Putamen (tissue), 1 donor: ENCODE measurements around the gene TLE3.
"Not testable (repeated sequence)": the region's sequence is repeated elsewhere in the genome, so short reads cannot be mapped to it uniquely, and the experiment has no call there.

Source experiments
- DNase-seq: peaks from one replicate; pipeline ENCODE4 v3.0.0-alpha.2; 2016; ENCODE audit warnings: low spot score

TLE3 gene

DNA sequence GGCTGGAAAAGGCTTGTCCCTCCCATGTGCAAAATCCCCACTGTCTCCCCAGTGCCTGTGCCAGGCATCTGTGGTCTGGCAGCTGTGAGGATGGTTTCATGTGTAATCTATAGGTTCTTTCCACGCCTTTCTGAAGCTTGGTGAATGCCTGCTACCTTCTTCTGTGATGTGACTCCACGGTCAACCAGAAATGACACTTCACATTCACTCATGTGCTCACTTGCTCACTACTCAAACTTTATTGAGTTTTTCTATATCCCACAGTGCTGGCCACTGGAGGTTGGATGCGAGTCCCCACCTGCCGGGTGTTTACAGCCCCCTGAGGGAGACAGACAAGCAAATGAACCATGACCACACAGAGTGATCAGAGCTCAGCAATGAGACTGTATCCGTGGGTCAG is 27.9 kb upstream of the TLE3 start:
- DNase-seq: no peak

DNA sequence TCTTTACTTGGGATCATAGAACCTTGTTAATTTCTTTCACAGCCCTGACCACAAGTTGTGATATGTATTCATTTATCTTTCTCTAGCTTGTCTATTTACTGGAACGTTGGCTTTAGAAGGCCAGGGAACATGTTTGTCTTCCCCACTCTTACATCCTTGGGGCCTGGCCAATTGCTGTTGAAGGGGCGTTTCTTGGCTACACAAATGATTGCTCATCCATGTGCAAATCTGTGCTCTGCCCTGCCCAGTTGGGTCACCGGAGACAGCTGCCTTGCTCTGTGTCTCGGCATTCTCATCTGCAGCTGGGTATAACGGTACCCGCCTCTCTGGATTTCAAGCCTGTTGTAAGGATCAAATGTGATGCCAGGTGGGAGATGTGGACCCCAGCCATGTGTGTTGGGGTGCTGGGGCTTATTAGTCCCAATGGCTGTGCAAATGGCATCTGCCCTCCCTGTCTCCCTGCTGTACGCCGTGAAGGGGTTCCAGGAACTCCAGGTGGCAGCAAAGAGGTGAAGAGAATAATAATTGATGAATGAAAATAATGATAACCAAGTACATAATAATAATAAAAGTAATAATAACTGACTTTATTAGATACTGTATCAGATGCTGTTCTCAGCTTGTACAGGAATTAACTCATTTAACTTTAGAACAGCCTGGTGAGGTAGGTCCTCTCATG is 24.0 kb upstream of the TLE3 start:
- DNase-seq: no peak

DNA sequence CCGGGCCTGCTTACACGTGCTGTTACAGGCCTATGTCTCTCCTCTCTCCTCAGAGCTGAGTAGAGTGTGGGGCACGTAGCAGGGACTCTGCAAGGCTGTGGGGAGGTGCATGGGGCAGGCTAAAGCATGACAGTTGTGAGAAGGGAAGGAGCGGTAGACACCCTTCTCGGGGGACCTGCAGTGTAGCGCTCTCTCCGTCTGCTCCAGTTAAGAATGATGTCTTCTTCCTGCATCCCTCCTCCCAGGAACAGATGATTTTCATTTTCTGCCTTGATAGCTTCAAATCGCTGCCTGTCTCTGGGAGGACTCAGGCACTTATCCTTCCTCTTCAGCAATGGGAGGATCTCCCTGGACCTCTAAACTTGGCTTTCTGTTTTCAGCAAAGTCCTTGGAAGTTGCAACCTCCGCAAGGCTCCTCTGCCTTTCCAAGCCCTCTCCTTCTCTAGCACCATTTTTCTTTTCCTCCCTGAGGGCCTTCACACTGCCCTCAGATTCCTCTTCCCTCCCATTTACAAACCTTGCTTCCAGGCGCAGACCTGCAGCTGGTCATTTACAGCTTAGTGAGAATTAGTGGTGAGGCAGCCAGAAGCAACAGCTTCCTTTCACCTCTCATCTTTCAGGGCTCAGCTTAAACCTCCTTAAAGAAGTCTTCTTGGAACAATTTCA is 23.4 kb upstream of the TLE3 start:
- DNase-seq: no peak

DNA sequence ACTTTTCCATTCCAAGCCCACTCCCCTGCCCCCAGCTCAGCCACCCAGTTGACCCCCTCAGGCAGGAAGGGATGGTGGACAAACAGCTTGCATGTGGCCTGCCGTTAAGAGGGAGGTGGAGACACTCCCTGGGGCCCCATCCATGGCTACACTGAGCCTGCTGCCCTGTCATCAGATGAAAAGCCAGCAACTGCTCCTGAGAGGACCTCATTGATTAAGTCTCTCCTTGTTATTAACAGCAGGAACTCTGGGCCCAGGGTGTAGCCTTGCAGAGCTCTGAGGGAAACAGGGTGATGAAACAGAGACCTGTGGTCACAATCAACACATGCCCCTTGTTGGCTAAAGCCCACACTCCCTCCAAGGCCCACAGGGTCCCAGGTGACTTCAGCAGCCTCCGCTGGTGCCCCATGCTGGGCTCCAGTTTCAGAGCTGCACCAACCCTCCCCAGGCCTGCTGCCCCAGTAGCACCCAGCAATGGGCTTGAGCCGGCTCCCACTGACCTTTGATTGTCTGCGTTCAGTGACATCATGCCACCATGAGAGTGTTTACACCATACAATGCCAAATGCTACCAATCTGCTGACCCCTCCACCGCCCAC is 22.3 kb upstream of the TLE3 start:
- DNase-seq: no peak

DNA sequence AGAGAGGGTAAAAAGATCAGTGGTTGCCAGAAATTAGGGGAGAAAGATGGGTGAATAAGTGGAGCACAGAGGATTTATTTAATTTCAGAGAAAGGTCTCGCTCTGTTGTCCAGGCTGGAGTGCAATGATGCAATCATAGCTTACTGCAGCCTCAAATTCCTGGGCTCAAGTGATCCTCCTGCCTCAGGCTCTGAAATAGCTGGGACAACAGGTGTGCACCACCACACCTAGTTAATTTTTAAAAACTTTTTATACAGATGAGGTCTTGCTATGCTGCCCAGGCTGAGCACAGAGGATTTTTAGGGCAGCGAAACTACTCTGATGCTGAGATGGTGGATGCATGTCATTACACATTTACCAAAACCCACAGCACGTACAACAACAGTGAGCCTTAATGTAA is 20.9 kb upstream of the TLE3 start:
- no peak for DNase-seq

DNA sequence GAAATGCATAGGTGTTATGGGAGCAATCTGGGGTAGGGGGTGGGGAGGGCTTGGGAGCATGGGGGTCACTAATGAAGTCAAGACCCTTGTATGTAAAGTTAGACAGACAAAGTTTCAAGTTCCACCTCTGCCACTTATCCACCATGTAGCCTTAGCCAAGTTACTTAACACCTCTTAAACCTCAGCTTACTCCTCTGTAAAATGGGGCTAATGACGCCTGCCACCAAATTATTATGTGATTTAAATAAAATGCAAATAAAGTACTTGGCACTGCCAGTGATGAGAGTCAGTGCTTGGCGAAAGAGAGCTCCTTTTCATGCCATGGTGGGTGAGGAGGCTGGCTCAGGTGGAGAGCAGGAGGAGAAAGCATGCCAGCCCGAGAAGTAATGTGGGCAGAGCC is 18.6 kb upstream of the TLE3 start:
- no peak for DNase-seq

DNA sequence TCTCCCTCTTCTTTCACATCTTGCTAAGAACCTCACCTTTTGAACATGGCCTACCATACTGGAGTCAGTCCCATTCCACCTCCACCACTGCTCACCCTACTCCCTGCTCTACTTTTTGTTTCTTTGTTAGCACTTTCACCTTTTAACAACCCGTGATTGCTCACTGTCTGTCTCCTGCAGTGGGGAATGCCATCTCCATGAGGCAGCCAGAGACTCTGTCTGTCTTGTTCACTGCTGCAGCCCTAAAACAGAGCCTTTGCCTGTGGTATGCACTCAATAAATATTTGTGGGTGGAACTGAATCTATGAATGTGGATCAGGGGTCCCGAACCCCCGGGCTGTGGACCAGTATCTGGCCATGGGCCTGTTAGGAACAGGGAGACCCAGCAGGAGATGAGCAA is 16.5 kb upstream of the TLE3 start:
- DNase-seq: no peak

DNA sequence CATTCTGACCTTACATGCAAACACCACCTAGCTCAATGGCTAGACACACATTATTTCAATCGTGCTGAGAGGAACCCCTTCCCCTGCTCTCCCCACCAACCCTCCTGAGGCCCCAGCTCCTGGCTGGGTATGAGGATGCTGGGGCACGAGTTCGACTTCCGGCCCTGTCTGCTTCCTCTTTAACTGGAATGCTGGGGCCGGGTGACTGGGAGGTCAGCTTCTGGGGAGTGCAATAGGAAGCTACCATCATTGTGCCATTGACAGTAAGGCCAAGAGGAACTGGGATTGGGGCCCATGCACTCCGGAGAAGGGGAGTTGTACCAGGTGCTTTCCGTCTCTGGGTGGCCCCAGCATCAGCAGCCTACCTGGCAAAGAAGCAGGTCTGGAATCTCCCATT is 15.6 kb upstream of the TLE3 start:
- no peak for DNase-seq

DNA sequence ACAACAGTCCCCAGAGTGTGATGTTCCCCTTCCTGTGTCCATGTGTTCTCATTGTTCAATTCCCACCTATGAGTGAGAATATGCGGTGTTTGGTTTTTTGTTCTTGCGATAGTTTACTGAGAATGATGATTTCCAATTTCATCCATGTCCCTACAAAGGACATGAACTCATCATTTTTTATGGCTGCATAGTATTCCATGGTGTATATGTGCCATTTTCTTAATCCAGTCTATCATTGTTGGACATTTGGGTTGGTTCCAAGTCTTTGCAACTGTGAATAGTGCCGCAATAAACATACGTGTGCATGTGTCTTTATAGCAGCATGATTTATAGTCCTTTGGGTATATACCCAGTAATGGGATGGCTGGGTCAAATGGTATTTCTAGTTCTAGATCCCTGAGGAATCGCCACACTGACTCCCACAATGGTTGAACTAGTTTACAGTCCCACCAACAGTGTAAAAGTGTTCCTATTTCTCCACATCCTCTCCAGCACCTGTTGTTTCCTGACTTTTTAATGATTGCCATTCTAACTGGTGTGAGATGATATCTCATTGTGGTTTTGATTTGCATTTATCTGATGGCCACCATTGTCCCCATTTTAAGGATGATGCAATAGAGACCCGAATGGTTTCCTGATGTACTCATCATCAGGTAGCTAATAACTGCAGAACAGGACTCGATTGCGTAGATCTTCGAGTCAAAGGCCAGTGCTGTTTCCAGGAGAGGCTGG is 15.0 kb upstream of the TLE3 start:
- not testable (repeated sequence) for DNase-seq

DNA sequence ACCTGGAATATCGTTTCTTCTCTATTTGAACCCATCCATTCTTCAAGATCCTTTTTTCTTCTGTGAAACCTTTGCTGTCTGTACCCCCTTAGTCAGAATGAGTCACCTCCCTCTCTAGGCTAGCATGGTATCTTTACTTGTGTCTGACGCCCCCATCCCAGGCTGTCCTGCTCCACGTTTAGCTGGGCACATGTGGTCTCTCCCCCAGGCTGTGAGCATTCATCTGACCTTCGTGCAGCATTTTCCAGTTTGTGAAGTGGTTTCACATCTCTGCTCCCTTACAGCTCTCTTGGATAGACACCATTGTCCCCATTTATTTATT is 14.3 kb upstream of the TLE3 start:
- DNase-seq: no peak

DNA sequence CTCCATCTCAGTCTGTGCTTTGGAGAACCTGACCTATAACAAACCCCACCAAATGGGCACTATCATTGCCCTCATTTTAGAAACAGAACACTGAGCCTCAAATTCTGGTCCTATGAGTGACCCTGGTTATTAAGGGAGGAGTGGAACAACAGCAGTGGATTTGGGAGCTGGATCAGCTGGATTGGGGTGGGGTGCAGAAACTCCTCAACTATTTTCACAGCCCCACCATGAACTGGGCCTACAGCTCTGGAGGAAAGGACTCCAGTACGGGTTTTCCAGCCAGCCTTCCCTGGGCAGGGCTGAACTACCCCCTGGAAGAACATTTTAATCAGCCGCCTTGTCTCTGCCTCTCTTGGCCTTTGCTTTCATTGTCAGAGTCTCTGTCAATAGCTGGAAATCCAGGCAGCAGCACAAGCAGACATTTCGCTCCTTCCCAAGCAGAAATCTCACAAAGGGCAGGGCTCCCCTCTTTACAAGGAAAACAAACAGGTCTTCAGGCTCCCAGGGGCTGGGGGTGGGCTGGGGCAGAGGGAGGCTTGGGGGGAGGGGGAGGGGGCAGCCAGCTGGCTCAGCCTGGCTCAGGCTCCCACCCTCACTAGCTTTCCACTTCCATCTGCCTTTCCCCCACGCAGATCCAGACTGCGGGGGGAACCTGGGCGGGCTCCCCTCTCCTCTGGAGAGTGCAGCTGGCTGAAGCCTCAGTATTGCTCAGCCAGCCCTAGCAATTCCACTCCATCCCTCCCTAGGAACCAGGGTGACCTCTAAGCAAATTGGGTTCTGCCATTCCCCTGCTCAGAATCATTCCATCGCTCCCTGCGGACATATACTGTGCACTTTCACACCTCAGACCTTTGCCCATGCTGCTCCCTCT is 13.7 kb upstream of the TLE3 start:
- DNase-seq: peak; percentile 81

DNA sequence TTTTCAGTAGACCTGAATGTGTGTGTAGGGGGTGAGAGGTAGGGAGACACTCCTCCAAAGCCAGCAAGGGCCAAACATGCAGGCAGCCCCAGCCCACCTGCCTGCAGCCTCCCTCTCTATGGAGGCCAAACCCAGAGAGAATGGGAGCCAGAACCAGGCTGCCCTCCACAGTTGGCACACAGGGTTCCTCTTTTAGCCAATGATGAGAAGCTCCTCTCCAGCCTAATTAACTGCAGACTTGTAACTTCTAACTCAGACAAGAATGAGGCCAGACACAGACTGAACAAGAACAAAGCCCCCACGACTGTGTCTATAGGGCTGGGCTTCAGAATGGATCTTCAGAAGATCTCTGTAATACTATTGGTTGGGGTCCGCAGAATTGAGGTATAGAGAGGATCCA is 12.3 kb upstream of the TLE3 start:
- no peak for DNase-seq

DNA sequence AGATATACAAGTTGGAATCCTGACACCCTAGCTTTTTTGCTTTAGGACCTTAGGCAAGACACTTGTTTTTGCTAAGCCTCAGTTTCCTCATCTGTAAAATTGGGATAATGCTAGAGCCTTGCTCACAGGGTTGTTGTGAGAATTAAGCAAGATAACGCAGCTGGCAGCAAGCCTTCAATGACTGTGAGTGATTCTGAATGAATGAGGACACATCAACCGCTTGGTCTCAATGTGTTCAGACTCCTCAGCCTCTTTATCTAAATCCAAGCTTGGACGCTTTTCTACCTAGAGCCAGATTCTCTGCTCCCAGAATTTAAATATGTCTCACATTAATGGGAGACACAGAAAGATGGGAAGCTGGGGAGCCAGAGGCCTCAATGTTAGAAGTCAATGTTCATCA is 11.8 kb upstream of the TLE3 start:
- DNase-seq: no peak

DNA sequence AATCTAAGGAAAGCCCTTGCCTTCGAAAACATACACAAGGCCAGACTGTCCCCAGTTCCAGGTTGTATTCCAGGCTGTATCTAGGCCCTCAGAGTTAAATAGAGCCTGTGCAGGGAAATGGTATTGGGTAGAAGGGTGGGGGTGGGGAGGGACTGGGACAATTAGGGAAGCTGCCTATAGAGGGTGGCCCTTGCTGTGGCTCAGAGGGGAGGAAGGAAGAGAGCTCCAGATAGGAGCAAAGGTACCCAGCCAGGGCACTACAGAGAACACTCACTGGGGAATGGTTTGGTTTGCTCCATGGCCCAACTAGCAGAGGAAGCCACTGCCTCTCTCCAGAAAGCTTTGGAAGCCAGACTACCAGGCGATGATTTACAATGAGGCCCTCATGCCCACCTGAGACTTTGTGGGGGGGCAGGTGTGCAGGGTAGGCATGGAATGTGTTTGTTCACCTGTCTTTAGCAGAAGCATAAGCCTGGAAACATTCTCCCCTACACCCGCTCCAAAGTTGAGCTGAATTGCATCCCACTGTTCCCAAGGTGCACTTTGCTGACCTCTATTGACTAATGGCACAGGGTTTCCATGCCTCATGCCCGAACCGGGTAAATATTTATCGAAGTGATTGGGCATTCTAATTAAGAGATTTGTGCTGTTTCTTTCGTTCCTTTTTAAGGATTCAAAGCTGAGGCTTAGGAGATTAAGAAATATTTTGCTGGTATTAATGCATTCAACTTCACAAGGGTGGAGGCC is 6.3 kb upstream of the TLE3 start:
- no peak for DNase-seq

DNA sequence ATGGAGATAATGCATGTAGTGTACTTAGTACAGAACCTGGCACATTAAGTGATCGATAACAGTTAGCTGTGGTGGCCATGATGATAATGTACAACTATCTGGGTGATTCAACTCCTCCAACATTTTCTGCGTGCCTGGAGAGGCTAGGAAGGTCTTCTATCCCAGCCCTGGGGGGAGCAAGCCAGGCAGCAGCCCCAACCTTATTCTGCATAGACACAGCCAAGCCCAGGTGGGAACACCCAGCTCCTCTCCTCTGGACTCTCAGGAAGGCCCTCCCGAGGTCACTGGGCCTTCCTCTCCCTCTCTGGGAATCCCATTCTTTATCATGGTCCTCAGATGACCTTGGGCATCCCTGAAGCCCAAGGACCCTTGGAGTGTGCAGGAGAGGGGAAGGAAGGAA is 5.1 kb upstream of the TLE3 start:
- no peak for DNase-seq

DNA sequence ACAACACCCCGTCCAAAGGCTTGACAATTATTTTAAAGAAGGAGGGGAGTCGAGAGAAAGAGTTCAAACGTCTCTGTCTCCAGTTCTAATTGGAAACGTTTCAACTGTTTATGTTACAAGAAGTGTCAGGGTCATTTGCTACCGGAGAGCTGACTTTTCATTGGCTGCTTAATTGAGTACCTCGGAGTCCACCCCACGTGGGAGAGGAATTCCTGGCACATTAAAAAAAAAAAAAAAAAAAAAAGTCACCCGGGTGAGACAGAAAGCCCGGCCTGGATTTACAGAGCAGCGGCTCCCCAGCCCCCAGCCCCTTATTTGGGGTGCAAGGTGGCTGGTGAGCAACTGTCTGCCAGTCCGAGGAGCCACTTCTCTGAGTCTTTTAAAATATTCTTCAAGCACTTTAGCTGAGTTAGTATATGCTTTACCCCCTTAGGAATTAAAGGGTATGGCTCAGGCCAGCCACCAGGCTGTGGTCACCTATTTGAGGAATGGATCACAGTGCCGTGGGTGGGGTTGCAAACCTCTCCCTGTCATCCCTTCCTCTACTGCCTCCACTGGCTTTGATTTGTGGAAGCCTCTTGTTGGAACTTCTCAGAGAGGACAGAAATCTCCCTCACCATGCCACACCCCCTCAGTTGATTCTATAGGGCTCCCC is 3.9 kb upstream of the TLE3 start:
- no peak for DNase-seq

DNA sequence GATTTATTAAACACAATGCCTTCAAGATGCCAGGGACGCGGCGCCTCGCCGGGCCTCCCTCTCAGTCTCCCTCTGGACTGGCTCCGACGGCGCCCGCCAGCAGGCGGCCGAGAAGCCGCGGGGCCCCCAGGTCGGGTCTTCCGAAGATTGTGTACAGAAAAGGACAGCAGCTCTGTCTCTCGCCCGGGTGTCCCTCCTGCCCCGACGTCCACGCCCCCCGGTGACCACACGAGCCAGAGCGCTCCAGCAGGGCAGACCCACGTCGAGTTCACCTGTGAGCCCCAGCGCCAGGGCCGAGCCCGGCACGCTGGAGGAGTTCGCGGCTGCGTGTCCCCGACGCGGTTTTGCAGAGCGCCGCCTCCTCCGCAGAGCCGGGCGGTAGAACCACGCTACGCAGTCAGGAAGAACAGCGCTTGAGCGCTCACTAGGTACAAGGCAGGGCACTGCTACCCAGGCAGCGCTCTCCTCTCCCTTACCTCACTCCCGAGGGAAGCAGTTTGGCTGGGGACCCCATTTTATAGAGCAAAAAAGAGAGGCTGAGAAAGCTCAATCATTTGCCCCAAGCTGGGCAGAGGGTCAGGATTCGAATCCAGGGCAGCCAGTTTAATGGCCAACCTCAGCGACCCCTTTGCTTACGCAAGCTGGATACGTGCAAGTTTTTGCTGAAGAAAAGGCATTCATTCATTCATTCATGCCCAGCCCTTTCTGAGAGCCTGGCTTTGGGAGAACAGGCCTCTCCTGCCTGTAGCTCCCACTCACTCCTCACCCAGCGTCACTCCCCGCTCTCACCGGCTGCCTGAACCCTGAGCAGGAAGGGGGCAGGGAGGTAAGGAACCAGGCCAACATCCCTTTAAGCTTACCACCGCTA is 3.0 kb upstream of the TLE3 start:
- no peak for DNase-seq

DNA sequence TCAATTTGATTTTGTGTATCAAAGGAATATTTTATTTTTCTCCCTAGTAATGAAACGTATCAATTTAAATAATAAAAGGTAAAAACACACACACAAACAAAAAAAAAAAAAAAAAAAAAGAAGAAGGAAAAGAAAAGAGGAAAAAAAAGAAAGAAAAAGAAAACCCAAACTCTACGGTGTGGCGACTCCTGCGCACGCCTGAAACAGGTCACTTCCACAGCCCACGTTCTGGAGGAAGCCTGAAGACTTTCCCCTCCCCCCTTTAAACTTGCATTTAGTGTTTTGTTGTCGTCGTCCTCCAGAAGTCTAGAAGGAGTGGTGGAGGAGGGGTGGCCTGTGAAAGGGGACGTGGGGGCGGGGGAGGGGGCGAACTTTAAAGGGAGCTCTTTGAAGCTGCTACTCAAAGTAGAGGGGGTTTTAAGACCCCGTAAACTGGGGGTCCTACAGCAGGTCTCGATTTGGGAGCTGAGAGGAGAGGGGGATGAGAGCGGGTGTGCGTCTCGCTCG is 2.3 kb upstream of the TLE3 start:
- DNase-seq: no peak

DNA sequence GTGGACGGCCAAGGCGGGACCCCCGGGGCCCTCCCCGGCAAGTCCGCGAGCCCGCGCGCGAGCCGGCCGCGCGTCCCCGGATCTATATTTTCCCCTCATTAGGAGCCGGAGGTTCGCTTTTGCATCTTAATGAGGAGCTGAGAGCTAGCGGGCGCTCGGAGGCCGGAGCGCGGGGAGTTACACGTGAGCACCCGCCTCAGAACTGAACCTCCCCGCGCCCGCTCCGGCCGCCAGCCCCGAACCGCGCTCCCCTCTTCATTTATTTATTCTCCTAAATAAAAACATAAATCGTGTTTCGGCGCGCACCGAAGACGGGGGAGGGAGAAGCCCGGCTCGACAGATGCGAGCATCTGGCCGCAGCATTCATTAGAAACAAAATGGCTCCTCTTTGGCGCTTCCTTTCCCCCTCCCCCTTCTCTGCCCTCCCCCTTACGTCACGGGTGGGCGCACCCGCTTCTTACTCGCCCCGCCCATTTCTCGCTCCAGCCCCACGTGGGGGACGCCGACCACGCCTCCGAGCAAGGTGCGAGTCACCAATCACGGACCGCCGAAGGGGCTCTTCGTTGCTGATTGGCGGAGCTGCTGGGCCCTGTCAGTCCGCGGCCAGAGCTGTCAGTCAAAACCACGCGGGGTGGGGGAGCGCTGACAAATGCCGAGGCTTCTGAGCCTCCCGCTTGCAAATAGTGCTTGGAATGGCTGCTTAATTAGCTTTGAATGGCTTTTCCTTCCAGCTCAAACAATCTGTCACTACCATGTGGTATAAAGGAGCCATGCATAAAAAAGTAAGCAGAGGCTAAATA is 1.6 kb upstream of the TLE3 start:
- DNase-seq: peak; percentile 99
